GM12864 (cell line): ENCODE results near the gene COIL.
A peak's percentile ranks its signal among the peaks of the same experiment; 100 is the strongest.

ENCODE experiments used
- DNase-seq: peaks from one replicate; pipeline ENCODE4 v3.0.0-alpha.2; 2011; ENCODE audit warnings: low read depth
- H3K4me3 ChIP-seq: 2 replicates; pipeline ENCODE4 v1.5.1; 2011; ENCODE audit warnings: mild to moderate bottlenecking, low read depth, low read length, control low read depth
- CTCF ChIP-seq: IDR thresholded peaks from 2 replicates; pipeline ENCODE4 v1.5.1; 2011; ENCODE audit warnings: low read depth, mild to moderate bottlenecking, moderate library complexity, low read length, control low read depth, inconsistent platforms; ENCODE audit errors: missing control alignments

COIL gene

GRCh38 chr17:56896968-56897359 lies 63.9 kb downstream of the COIL start:
- no peak overlapping the region for H3K4me3 ChIP-seq
- no peak for DNase-seq
- no peak for TF ChIP-seq CTCF

GRCh38 chr17:56896217-56896967 lies 64.5 kb downstream of the COIL start:
- H3K4me3 ChIP-seq, result no peak overlapping the region

GRCh38 chr17:56894859-56895455 lies 65.9 kb downstream of the COIL start:
- DNase-seq, result no peak
- no peak for TF ChIP-seq CTCF
- no peak overlapping the region for H3K4me3 ChIP-seq

More at GRCh38 chr17:56896217-56896967, 64.5 kb downstream of the COIL start:
- no peak for DNase-seq
- no peak for TF ChIP-seq CTCF

- no peak for TF ChIP-seq CTCF
- no peak overlapping the region for H3K4me3 ChIP-seq
Observed at GRCh38 chr17:56893503-56893902, 67.3 kb downstream of the COIL start.

GRCh38 chr17:56892333-56892732 lies 68.5 kb downstream of the COIL start:
- DNase-seq, result no peak
- no peak overlapping the region for H3K4me3 ChIP-seq
- no peak for TF ChIP-seq CTCF

More at GRCh38 chr17:56893503-56893902, 67.3 kb downstream of the COIL start:
- DNase-seq, result no peak

- no peak for DNase-seq
Observed at GRCh38 chr17:56891751-56892150, 69.1 kb downstream of the COIL start.

More at GRCh38 chr17:56891751-56892150, 69.1 kb downstream of the COIL start:
- peak; percentile 32 for TF ChIP-seq CTCF
- H3K4me3 ChIP-seq, result no peak overlapping the region
